Activated T-cell treated with anti-CD3 and anti-CD28 coated beads, Interleukin-2, amount 50 U/mL, for 4 hours (primary cell): Measurements from ENCODE around the gene FANCE. TPM values are rescaled to one million over a fixed set of nuclear protein-coding genes. Genes with fewer than 3 reads are reported as not detected.

Experiments used
- ATAC-seq, 2 donors: fragments of 200-7000 bp; cut with Tn5 transposase; one replicate each; pipeline ENCODE4 v1.10.0; 2021
- DNase-seq: peaks from one replicate; pipeline ENCODE4 v3.0.0-alpha.2; 2020
- H3K27me3 Mint-ChIP-seq: one replicate; pipeline ENCODE4 v1.8.0; 2021; ENCODE audit warnings: low read depth, mixed read lengths
- H3K36me3 Mint-ChIP-seq: one replicate; pipeline ENCODE4 v1.8.0; 2022; ENCODE audit warnings: mixed read lengths; ENCODE audit not compliant: insufficient read depth
- H3K4me1 Mint-ChIP-seq: one replicate; pipeline ENCODE4 v1.8.0; 2021; ENCODE audit warnings: low read depth, mixed read lengths
- H3K4me3 Mint-ChIP-seq: one replicate; pipeline ENCODE4 v1.8.0; 2021; ENCODE audit warnings: mild to moderate bottlenecking, moderate library complexity, mixed read lengths
- H3K9me3 Mint-ChIP-seq: one replicate; pipeline ENCODE4 v1.8.0; 2021; ENCODE audit warnings: mixed read lengths
- total RNA-seq, 3 donors: library from RNA; stranded (reverse); gene quantifications; one replicate each; pipeline ENCODE4 v1.2.1, GENCODE V29; 2021

The FANCE gene
- total RNA-seq, 3 donors from 2014 or later: 23.1 to 26.6 (median 24.8) TPM

GRCh38 chr6:35468980-35469750 lies 17.0 kb downstream of the FANCE start:
- Mint-ChIP-seq H3K4me1 (peaks cover 39% of the 10 kb centered on the region), H3K27me3 (no peaks in the 10 kb centered on the region), H3K36me3 (peaks cover 44% of the 10 kb centered on the region), H3K9me3 (no peaks in the 10 kb centered on the region), H3K4me3 (peak overlapping the region; percentile 98)
- ATAC-seq (peak; percentile 1 to 3), DNase-seq (peak; percentile 39)

GRCh38 chr6:35469751-35470662 lies 17.9 kb downstream of the FANCE start:
- Mint-ChIP-seq H3K4me1 (peaks cover 39% of the 10 kb centered on the region), H3K9me3 (no peaks in the 10 kb centered on the region), H3K4me3 (peak overlapping the region; percentile 98), H3K36me3 (peaks cover 42% of the 10 kb centered on the region), H3K27me3 (no peaks in the 10 kb centered on the region)
- no peak for ATAC-seq
- DNase-seq: no peak

GRCh38 chr6:35470663-35471120 lies 18.6 kb downstream of the FANCE start:
- ATAC-seq (no peak), DNase-seq (no peak)
- no peaks in the 10 kb centered on the region for H3K27me3 Mint-ChIP-seq
- H3K4me3 Mint-ChIP-seq: peak overlapping the region; percentile 98
- H3K9me3 Mint-ChIP-seq: no peaks in the 10 kb centered on the region
- peaks cover 42% of the 10 kb centered on the region for H3K36me3 Mint-ChIP-seq
- peaks cover 39% of the 10 kb centered on the region for H3K4me1 Mint-ChIP-seq

DNA sequence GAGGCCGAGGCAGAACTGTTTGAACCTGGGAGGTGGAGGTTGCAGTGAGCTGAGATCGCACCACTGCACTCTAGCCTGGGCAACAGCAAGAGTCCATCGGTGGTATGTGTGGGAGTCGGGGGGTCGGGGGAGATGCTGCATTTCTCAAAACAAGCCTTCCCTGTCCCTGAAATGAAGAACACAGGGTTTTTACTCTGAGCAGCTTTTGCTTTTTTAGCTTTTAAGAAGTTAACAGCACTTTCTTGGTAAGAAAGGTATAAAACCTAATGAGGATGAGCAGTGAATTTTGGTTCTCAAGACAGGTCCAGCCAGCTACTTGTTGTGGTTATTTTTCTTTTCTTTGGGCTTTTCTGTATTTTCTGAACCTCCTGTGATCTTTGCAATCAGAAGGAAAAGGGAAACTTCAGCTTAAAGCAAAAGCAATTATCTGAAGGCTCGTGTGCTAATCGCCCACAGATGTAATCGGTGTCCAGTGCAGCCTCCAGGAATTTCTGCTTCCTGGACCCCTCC lies 19.8 kb downstream of the FANCE start:
- no peak for ATAC-seq
- peaks cover 42% of the 10 kb centered on the region for H3K36me3 Mint-ChIP-seq

DNA sequence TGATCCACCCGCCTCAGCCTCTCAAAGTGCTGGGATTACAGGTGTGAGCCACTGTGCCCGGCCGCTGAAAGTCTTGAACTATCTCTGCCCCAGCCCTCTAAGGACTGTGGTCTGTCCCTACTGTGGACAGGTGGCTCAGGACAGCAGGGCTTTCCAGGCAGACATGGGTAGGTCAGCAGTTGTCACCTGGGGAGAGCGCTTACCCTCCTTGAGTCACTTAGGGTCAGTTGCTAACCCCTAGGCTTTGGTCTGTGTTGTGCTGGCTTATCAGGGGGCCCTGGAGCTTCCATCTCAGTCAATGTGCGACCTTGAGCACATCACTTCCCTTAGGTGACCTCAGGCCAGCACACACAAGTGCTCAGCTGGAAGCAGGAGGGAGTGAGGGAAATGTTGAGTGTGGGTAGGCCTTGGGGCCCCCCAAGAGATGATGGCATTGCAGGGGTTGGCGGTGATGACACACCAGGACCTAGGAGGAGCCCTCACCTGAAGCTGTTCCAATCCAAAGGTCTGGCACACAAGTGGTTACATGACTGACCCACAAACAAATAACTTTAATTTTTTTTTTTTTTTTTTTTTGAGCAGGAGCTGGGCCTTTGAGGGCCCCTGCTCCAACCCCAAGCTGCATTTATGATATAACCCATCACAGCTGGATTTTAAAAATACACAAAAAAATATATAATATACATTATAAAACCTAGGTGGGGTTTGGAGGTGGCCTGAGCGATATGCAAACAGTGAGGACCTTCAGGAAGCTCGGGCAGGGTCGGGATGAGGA lies 21.1 kb downstream of the FANCE start:
- Mint-ChIP-seq H3K36me3 (peaks cover 40% of the 10 kb centered on the region), H3K9me3 (no peaks in the 10 kb centered on the region), H3K4me1 (peaks cover 30% of the 10 kb centered on the region), H3K4me3 (no peak overlapping the region), H3K27me3 (no peaks in the 10 kb centered on the region)
- DNase-seq (no peak), ATAC-seq (peak in 1 of 2 donors; percentile 4)

More for the DNA sequence above, 19.8 kb downstream of the FANCE start:
- H3K4me1 Mint-ChIP-seq: peaks cover 39% of the 10 kb centered on the region
- H3K27me3 Mint-ChIP-seq: no peaks in the 10 kb centered on the region
- peak overlapping the region; percentile 98 for H3K4me3 Mint-ChIP-seq
- no peak for DNase-seq
- H3K9me3 Mint-ChIP-seq: no peaks in the 10 kb centered on the region

GRCh38 chr6:35473850-35474130 lies 21.7 kb downstream of the FANCE start:
- H3K36me3 Mint-ChIP-seq: peaks cover 37% of the 10 kb centered on the region
- DNase-seq (no peak), ATAC-seq (peak in 1 of 2 donors; percentile 8)
- H3K9me3 Mint-ChIP-seq: no peaks in the 10 kb centered on the region
- H3K27me3 Mint-ChIP-seq: no peaks in the 10 kb centered on the region
- peaks cover 30% of the 10 kb centered on the region for H3K4me1 Mint-ChIP-seq
- no peak overlapping the region for H3K4me3 Mint-ChIP-seq

GRCh38 chr6:35474131-35474941 lies 22.2 kb downstream of the FANCE start:
- no peaks in the 10 kb centered on the region for H3K9me3 Mint-ChIP-seq
- peaks cover 29% of the 10 kb centered on the region for H3K4me1 Mint-ChIP-seq
- no peak overlapping the region for H3K4me3 Mint-ChIP-seq
- DNase-seq (no peak), ATAC-seq (peak; percentile 21 to 25)
- no peaks in the 10 kb centered on the region for H3K27me3 Mint-ChIP-seq
- H3K36me3 Mint-ChIP-seq: peaks cover 33% of the 10 kb centered on the region

GRCh38 chr6:35474942-35475570 lies 22.9 kb downstream of the FANCE start:
- DNase-seq: no peak
- Mint-ChIP-seq H3K9me3 (no peaks in the 10 kb centered on the region), H3K4me3 (no peak overlapping the region), H3K4me1 (peaks cover 22% of the 10 kb centered on the region), H3K27me3 (no peaks in the 10 kb centered on the region), H3K36me3 (peaks cover 26% of the 10 kb centered on the region)
- peak in 1 of 2 donors; percentile 8 for ATAC-seq

DNA sequence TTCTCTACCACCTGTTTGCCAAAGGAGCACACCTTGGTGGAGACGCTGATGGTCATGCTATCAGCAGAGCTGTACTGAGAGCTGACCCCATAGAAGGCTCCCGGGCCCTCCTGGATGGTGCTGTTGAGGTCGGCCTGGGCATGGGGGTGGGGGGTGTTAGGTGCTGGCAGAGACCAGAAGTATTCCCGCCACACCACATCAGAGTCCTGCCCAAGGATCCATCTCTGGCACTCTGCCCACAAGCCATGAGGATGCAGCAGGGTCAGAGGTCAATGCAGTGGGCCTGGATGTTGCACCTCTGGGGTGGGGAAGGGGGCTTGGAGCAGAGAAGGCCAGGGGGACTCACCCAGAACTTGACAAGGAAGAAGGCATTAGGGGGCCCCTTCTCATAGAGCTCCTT lies 23.4 kb downstream of the FANCE start:
- Mint-ChIP-seq H3K27me3 (no peaks in the 10 kb centered on the region), H3K4me3 (no peak overlapping the region), H3K9me3 (no peaks in the 10 kb centered on the region), H3K4me1 (peaks cover 18% of the 10 kb centered on the region), H3K36me3 (peaks cover 20% of the 10 kb centered on the region)
- DNase-seq (no peak), ATAC-seq (no peak)

GRCh38 chr6:35476004-35476403 lies 23.9 kb downstream of the FANCE start:
- ATAC-seq (no peak), DNase-seq (no peak)
- Mint-ChIP-seq H3K36me3 (peaks cover 17% of the 10 kb centered on the region), H3K4me1 (peaks cover 14% of the 10 kb centered on the region), H3K27me3 (no peaks in the 10 kb centered on the region), H3K9me3 (no peaks in the 10 kb centered on the region), H3K4me3 (no peak overlapping the region)

GRCh38 chr6:35477028-35477427 lies 24.9 kb downstream of the FANCE start:
- Mint-ChIP-seq H3K4me3 (no peak overlapping the region), H3K36me3 (peaks cover 8% of the 10 kb centered on the region), H3K27me3 (no peaks in the 10 kb centered on the region), H3K9me3 (no peaks in the 10 kb centered on the region), H3K4me1 (peaks cover 4% of the 10 kb centered on the region)
- DNase-seq: no peak
- ATAC-seq: no peak

GRCh38 chr6:35477551-35478179 lies 25.5 kb downstream of the FANCE start:
- Mint-ChIP-seq H3K27me3 (no peaks in the 10 kb centered on the region), H3K4me1 (no peaks in the 10 kb centered on the region), H3K4me3 (no peak overlapping the region), H3K9me3 (no peaks in the 10 kb centered on the region), H3K36me3 (peaks cover 4% of the 10 kb centered on the region)
- ATAC-seq (no peak), DNase-seq (no peak)

DNA sequence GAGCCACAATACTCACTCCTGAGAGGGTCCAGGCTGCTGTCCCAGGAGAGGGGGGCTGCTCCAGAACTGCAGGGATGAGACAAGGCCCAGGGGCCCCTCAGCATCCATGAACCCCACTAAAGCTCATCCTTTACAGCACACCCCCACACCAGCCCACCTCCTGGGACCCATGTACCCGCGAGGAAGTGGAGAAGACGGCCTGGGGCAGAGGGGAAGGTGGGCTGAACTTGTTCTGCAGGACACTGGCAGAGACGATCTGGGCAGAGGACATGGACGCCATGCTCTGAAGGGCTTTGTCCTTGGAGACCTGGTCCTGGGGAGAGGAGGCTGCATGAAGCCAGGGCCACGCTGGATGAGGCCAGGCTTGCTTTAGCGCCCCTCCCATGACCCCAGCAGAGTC lies 26.1 kb downstream of the FANCE start:
- H3K27me3 Mint-ChIP-seq: no peaks in the 10 kb centered on the region
- DNase-seq: no peak
- no peaks in the 10 kb centered on the region for H3K4me1 Mint-ChIP-seq
- ATAC-seq: no peak
- H3K36me3 Mint-ChIP-seq: peaks cover 2% of the 10 kb centered on the region
- no peak overlapping the region for H3K4me3 Mint-ChIP-seq
- H3K9me3 Mint-ChIP-seq: no peaks in the 10 kb centered on the region
